ENCODE measurements around the gene PLIN5.

DNA sequence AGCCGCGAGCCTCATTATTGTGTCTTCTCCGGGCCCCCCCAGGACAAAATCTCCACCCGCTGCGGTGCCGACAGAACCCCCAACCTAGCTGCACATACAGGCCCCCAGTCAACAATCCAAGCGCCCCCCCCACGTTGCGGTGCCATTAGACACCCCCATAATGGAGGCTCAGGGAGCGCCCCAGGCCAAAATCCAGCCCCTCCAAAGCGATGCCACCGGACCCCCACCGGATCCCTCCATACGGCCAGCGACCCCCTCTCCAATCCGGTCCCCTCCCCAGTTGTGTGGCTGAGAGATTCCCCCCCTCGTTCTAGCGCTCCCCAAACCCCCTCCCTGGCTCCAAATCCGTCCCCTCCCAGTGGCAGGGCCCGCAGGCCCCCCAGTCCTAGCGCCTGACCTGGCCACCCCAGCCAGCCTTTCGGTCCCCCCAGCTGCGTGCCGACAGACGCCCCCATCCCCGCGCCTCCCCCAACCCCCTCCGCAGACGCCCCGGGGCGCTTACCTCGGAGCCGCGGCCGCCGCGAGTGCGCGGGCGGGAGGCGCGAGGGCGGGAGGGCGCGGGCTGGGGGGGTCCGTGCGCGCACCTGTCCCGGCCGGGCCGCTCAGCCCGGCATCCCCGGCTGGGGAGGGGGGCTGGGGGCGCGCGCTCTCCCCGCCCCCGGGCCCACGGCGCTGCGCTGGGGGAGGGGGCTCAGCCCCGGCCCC is 46.1 kb upstream of the PLIN5 start:
- TF ChIP-seq, protein P1, sequence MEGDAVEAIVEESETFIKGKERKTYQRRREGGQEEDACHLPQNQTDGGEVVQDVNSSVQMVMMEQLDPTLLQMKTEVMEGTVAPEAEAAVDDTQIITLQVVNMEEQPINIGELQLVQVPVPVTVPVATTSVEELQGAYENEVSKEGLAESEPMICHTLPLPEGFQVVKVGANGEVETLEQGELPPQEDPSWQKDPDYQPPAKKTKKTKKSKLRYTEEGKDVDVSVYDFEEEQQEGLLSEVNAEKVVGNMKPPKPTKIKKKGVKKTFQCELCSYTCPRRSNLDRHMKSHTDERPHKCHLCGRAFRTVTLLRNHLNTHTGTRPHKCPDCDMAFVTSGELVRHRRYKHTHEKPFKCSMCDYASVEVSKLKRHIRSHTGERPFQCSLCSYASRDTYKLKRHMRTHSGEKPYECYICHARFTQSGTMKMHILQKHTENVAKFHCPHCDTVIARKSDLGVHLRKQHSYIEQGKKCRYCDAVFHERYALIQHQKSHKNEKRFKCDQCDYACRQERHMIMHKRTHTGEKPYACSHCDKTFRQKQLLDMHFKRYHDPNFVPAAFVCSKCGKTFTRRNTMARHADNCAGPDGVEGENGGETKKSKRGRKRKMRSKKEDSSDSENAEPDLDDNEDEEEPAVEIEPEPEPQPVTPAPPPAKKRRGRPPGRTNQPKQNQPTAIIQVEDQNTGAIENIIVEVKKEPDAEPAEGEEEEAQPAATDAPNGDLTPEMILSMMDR (IDR thresholded peaks at IDR 0.05 in 8 of 11, conservative IDR thresholded peaks at IDR 0.05 in 3 of 11) = no peak
- no peak for TF ChIP-seq POLR2A (IDR thresholded peaks at IDR 0.05)
